HL-60 (cell line): ENCODE results near the gene AMACR.

Experiments
- DNase-seq, 2 experiments: peaks; one replicate each; pipeline ENCODE4 v3.0.0-alpha.2; 2010 to 2020; ENCODE audit warnings: low read depth in 1 of 2, low spot score in 1 of 2
- H3K27ac ChIP-seq: fragments of 250-450 bp; sonication (Bioruptor Pico); replicated peaks from 2 replicates; pipeline ENCODE4 v1.5.1; 2020; ENCODE audit warnings: mild to moderate bottlenecking, moderate library complexity
- H3K27me3 ChIP-seq: fragments of 250-450 bp; sonication (Bioruptor Pico); 2 replicates; pipeline ENCODE4 v1.5.1; 2021; ENCODE audit warnings: mild to moderate bottlenecking, moderate library complexity; ENCODE audit not compliant: insufficient read depth, poor library complexity, severe bottlenecking
- H3K4me3 ChIP-seq: replicated peaks from 2 replicates; pipeline ENCODE4 v1.5.1; 2011; ENCODE audit warnings: mild to moderate bottlenecking, control low read depth, low read length; ENCODE audit not compliant: insufficient read depth
- GABPA ChIP-seq: IDR thresholded peaks from 2 replicates; pipeline ENCODE4 v1.6.1; 2012; ENCODE audit warnings: low read depth
- POLR2AphosphoS5 ChIP-seq: IDR thresholded peaks from 2 replicates; pipeline ENCODE4 v1.6.1; 2012; ENCODE audit warnings: low read depth
- SPI1 ChIP-seq: IDR thresholded peaks from 2 replicates; pipeline ENCODE4 v1.6.1; 2012; ENCODE audit warnings: low read depth, mild to moderate bottlenecking, borderline replicate concordance
- TF ChIP-seq, protein P1 (sequence below): IDR thresholded peaks from 2 replicates; pipeline ENCODE4 v1.6.1; 2012; ENCODE audit warnings: low read depth; ENCODE audit not compliant: insufficient replicate concordance
- TF ChIP-seq, protein P2 (sequence below): IDR thresholded peaks from one replicate; pipeline ENCODE4 v1.5.1; 2011; ENCODE audit warnings: low read length, control low read depth, inconsistent platforms; ENCODE audit not compliant: insufficient read depth

Gene AMACR

DNA sequence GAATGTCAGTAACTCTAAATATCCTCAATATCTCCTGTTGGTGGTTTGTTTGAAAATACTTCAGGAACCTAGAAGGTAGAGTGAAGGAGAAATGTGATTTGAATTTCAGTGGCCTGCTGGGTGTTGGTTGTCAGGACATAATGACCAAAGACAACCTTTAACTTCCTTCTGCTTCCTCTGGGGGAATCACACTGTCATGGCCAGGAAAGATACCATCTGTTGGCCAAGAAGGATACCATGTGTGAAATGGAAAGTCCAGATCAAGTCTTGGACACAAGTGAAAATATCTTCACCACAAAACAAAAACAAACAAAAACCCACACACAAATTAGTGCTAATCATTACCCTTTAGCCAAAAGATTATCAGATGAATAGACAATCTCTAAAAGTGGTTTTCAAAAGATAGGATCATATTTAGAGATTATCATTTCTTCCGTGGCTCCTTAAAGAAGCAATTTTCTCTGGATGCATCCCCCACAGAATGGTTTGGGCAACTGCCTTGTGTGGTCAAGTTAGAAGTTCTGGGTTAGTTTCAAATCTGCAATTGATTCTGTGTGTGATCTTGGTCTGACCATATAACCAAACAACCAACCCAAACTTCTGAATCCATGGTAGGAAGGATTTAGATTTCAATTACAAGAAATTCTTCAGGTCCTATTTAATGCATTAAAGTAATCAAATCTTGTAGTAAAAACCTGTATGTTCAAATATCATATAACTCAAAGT lies 33.6 kb upstream of the AMACR start:
- TF ChIP-seq GABPA, result no peak
- TF ChIP-seq, protein P1, sequence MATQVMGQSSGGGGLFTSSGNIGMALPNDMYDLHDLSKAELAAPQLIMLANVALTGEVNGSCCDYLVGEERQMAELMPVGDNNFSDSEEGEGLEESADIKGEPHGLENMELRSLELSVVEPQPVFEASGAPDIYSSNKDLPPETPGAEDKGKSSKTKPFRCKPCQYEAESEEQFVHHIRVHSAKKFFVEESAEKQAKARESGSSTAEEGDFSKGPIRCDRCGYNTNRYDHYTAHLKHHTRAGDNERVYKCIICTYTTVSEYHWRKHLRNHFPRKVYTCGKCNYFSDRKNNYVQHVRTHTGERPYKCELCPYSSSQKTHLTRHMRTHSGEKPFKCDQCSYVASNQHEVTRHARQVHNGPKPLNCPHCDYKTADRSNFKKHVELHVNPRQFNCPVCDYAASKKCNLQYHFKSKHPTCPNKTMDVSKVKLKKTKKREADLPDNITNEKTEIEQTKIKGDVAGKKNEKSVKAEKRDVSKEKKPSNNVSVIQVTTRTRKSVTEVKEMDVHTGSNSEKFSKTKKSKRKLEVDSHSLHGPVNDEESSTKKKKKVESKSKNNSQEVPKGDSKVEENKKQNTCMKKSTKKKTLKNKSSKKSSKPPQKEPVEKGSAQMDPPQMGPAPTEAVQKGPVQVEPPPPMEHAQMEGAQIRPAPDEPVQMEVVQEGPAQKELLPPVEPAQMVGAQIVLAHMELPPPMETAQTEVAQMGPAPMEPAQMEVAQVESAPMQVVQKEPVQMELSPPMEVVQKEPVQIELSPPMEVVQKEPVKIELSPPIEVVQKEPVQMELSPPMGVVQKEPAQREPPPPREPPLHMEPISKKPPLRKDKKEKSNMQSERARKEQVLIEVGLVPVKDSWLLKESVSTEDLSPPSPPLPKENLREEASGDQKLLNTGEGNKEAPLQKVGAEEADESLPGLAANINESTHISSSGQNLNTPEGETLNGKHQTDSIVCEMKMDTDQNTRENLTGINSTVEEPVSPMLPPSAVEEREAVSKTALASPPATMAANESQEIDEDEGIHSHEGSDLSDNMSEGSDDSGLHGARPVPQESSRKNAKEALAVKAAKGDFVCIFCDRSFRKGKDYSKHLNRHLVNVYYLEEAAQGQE, result no peak
- no peak for TF ChIP-seq POLR2AphosphoS5
- no peak for TF ChIP-seq SPI1

DNA sequence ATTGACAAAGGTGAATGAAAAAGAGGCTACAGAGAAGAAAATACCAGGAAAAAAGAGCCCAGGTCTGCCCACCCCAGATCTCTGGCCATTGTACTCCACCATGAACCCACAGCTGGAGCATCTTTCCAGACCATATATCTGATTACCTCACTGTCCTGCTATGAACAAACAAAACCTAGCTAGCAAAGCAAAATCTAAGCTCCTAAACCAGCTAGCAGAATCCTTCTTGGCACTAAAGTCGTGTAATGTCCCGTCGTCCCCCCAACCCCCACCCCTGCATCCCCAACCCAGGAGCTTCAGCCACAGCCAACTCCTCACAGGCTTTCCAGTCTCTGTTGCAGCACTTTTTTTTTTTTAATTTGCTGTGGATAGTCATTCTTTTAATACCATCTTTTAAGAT lies 32.6 kb upstream of the AMACR start:
- Histone ChIP-seq H3K27me3 (no peaks in the 10 kb centered on the region), H3K27ac (peak overlapping the region; percentile 29), H3K4me3 (no peak overlapping the region)
- TF ChIP-seq SPI1, result no peak
- TF ChIP-seq, protein P2, sequence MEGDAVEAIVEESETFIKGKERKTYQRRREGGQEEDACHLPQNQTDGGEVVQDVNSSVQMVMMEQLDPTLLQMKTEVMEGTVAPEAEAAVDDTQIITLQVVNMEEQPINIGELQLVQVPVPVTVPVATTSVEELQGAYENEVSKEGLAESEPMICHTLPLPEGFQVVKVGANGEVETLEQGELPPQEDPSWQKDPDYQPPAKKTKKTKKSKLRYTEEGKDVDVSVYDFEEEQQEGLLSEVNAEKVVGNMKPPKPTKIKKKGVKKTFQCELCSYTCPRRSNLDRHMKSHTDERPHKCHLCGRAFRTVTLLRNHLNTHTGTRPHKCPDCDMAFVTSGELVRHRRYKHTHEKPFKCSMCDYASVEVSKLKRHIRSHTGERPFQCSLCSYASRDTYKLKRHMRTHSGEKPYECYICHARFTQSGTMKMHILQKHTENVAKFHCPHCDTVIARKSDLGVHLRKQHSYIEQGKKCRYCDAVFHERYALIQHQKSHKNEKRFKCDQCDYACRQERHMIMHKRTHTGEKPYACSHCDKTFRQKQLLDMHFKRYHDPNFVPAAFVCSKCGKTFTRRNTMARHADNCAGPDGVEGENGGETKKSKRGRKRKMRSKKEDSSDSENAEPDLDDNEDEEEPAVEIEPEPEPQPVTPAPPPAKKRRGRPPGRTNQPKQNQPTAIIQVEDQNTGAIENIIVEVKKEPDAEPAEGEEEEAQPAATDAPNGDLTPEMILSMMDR, result no peak
- no peak for TF ChIP-seq POLR2AphosphoS5
- TF ChIP-seq, protein P1, result no peak
- TF ChIP-seq GABPA, result no peak
- no peak for DNase-seq

More for the DNA sequence above, 33.6 kb upstream of the AMACR start:
- Histone ChIP-seq H3K27me3 (no peaks in the 10 kb centered on the region), H3K4me3 (no peak overlapping the region), H3K27ac (no peak overlapping the region)
- no peak for DNase-seq

DNA sequence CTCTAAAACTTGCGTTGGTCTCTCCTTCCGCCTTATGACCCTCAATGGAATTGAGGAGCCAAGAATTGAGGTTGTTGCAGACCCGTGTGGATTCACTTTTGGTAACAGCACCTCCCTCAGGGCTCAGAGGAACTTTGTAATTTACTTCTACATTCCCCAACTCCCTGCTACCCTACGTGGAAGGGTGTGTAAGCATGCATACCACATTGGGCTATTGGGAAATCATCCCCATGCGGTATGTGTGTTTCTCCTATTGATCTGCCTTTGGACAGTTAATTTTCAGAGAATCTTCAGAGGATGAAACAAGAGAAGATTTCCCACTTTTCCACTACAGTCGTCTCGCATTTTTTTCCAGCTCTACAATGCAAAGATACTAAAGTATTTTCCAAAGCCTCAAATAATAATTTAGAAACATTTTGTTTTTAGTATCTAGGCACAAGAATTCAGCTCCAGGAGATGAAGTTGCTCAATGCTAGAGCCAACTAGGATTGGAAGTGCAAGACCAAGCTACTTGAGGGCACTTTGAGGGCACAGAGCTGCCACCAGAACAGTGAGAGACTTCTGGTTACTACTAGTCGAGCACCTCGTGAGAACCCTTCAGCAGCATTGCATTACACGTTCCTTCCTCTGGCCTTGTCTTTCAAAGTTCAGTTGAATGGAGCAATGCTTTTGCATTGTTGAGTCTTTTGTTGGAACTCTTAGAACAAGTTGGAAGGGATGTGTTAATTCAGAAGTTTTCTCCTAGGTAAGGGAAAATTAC lies 31.7 kb upstream of the AMACR start:
- DNase-seq, result peak in 1 of 2 experiments; percentile 61
- TF ChIP-seq, protein P1, result no peak
- TF ChIP-seq, protein P2, result no peak
- no peak for TF ChIP-seq SPI1
- TF ChIP-seq GABPA, result no peak
- no peak for TF ChIP-seq POLR2AphosphoS5

More for the DNA sequence above, 31.7 kb upstream of the AMACR start:
- Histone ChIP-seq H3K27me3 (no peaks in the 10 kb centered on the region), H3K27ac (peak overlapping the region; percentile 29), H3K4me3 (no peak overlapping the region)
